GM20431 (cell line): ENCODE data around the gene FNDC3A.

Experiments
- in situ Hi-C: fragments of 300-500 bp; cut with MseI, MboI; formaldehyde crosslinking; loops from one replicate; pipeline ENCODE4 v1.15.0; 2020; ENCODE audit warnings: low sequenced_read_pairs; ENCODE audit not compliant: unreplicated experiment

FNDC3A gene

GRCh38 chr13:49210669-49211068 lies 235.0 kb downstream of the FNDC3A start:
- in situ Hi-C loops: no loop called here

GRCh38 chr13:49213539-49213938 lies 237.8 kb downstream of the FNDC3A start:
- in situ Hi-C loops: no loop called here

GRCh38 chr13:49213997-49214916 lies 238.5 kb downstream of the FNDC3A start:
- in situ Hi-C loops: no loop called here

- in situ Hi-C loops: no loop called here
Observed at GRCh38 chr13:49214917-49215376, 239.2 kb downstream of the FNDC3A start.

- in situ Hi-C loops: no loop called here
Observed at GRCh38 chr13:49216334-49216733, 240.6 kb downstream of the FNDC3A start.

GRCh38 chr13:49217962-49218492 lies 242.3 kb downstream of the FNDC3A start:
- in situ Hi-C loops: no loop called here

GRCh38 chr13:49218493-49219051 lies 242.9 kb downstream of the FNDC3A start:
- in situ Hi-C loops: no loop called here

- in situ Hi-C loops: no loop called here
Observed at GRCh38 chr13:49219647-49220035, 243.9 kb downstream of the FNDC3A start.

- in situ Hi-C loops: no loop called here
Observed at GRCh38 chr13:49220036-49220855, 244.5 kb downstream of the FNDC3A start, which contains the start of gene MLNR. MLNR (plus strand) TSS chr13:49220338; CDS start chr13:49220338, 0 bp downstream.

GRCh38 chr13:49220856-49221589 lies 245.3 kb downstream of the FNDC3A start:
- in situ Hi-C loops: no loop called here

GRCh38 chr13:49221590-49221965 lies 245.9 kb downstream of the FNDC3A start:
- in situ Hi-C loops: no loop called here

GRCh38 chr13:49225223-49226042 lies 249.7 kb downstream of the FNDC3A start:
- in situ Hi-C loops: no loop called here

GRCh38 chr13:49226613-49227012 lies 250.9 kb downstream of the FNDC3A start:
- in situ Hi-C loops: no loop called here

- in situ Hi-C loops: no loop called here
Observed at GRCh38 chr13:49234741-49235140, 259.0 kb downstream of the FNDC3A start.

GRCh38 chr13:49235856-49236431 lies 260.2 kb downstream of the FNDC3A start:
- in situ Hi-C loops: no loop called here

- in situ Hi-C loops: no loop called here
Observed at GRCh38 chr13:49238621-49239020, 262.9 kb downstream of the FNDC3A start.

GRCh38 chr13:49240017-49240416 lies 264.3 kb downstream of the FNDC3A start:
- in situ Hi-C loops: no loop called here

- in situ Hi-C loops: no loop called here
Observed at GRCh38 chr13:49241296-49241695, 265.6 kb downstream of the FNDC3A start.
